Retinal pigment epithelial cell (primary cell): Measurements from ENCODE around the gene AOPEP.
A peak's percentile ranks its signal among the peaks of the same experiment; 100 is the strongest.
"Not testable (repeated sequence)": the region's sequence is repeated elsewhere in the genome, so short reads cannot be mapped to it uniquely, and the experiment has no call there.

Experiments
- DNase-seq: peaks from one replicate; pipeline ENCODE4 v3.0.0-alpha.2; 2010; ENCODE audit warnings: low read depth
- H3K4me3 ChIP-seq: 2 replicates; pipeline ENCODE4 v1.5.1; 2011; ENCODE audit warnings: mild to moderate bottlenecking, low read length, control low read depth, moderate library complexity
- TF ChIP-seq, protein P1 (sequence below): conservative IDR thresholded peaks from 2 replicates; pipeline ENCODE4 v1.5.1; 2011; ENCODE audit warnings: low read depth, low read length, control low read depth, inconsistent platforms

Gene AOPEP

DNA sequence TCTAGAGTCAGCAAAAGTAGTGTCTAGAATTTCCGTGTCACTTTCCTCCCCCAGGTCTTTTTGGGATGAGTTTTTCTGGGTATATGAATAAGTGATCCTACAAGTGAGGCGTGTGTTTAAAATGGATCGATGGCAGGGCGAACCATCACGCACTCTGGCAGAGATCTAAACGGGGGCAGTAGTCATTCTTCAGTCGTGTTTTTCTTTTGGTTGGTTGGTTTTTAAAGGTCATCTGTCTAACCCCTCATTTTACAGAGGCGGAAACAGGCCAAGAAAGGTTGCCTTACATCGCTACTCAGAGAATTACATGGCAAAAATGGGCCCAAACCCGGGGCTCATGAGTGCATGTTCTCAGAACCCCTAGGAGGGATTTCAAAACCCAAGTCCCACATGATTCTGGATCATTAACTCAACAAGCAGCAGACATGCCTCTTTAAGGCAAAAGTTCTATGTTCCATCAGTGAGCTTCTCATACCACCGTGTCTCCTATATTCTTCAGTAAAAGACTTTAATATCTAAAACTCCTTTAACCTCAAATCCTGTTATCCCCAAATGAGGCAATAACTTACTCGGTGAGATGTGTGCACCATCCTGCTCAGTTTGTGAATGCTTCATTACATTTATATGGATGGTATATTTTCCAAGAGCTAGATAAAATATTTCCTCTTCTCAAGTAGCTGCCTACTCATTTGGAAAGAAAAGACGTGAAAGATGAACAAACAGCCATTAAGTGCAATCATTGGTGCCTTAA, 145.8 kb downstream of the AOPEP start:
- DNase-seq, result no peak
- no peak overlapping the region for H3K4me3 ChIP-seq
- TF ChIP-seq, protein P1, sequence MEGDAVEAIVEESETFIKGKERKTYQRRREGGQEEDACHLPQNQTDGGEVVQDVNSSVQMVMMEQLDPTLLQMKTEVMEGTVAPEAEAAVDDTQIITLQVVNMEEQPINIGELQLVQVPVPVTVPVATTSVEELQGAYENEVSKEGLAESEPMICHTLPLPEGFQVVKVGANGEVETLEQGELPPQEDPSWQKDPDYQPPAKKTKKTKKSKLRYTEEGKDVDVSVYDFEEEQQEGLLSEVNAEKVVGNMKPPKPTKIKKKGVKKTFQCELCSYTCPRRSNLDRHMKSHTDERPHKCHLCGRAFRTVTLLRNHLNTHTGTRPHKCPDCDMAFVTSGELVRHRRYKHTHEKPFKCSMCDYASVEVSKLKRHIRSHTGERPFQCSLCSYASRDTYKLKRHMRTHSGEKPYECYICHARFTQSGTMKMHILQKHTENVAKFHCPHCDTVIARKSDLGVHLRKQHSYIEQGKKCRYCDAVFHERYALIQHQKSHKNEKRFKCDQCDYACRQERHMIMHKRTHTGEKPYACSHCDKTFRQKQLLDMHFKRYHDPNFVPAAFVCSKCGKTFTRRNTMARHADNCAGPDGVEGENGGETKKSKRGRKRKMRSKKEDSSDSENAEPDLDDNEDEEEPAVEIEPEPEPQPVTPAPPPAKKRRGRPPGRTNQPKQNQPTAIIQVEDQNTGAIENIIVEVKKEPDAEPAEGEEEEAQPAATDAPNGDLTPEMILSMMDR, result no peak

DNA sequence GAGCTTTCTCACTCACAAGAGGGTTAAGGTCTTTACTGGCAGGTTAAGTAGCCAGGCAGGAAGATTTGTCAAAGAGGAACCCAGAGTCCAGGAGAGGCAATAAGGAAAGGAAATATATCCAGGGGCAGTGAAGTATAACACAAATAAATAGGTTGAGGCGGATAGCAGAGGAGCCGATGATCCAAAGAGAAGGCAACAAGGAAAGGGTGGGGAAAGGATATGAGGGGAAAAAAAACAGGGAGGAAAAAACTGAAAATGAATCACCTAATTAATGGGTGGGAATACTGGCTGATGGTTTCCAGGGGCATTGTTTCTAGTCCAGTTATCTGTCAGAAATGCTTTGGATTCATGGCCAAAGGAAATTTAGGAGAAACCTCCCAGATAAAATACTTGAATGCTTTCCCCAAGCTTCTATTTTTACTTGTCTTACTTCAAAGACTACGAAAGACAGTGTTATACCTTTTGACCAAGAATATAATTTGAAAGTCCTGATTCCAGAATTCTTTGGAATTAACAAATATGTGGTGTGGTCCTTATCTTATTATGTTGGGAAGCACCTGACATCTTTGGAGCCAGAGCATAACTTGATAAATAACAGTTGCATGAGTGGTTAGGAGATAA, 146.5 kb downstream of the AOPEP start:
- no peak for DNase-seq
- TF ChIP-seq, protein P1, result no peak
- H3K4me3 ChIP-seq, result no peak overlapping the region

DNA sequence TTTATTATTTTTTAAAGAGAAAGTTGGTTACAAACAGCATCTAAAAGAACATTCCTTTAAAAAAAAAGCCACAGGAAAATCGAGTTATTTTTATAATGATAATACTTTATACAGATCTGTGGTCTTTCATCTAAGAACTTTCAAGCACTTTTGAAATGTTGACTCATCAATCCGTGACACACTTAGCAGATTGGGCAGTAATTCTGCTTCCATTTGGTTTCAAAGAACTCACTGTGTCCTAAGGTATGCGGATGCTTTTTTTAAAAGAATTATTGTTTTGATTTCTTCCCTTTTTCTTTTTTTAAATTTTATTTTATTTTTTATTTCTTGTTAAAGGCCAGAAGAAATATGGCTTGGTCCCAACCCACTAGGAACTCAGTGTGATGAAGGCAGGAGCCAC, 147.8 kb downstream of the AOPEP start:
- no peak overlapping the region for H3K4me3 ChIP-seq
- DNase-seq, result peak; percentile 63
- TF ChIP-seq, protein P1, result no peak

DNA sequence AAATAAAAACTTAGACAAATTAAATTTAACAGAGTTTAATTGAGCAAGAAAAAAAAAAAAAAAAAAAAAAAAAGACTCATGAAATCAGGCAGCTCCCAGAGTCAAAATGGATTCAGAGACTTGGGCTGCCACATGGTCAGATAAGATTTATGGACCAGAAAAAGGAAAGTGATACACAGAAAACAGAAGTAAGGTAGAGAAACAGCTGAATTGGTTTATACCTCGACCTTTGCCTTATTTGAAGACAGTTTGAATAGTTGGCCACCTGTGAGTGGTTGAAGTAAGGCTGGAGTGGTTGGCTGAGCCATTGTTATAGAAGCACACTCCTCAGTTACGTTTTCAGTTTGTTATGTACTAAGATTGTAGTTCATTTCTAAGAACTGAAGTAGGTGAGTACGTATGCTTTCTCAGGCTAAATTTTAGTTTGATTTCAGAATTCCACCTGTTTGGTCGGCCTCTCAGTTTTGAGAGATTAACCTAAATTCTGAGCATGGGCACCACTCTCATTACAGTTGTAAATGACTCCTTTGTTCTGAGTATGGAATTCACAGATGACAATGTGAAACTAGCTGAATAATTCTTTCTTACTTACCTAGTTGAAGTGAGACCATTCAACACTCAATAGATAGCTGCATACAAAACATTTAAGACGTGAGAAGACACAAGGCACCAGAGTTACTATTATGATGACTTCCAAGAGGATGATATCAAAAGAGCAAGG, 149.0 kb downstream of the AOPEP start:
- TF ChIP-seq, protein P1, result no peak
- DNase-seq, result no peak
- H3K4me3 ChIP-seq, result no peak overlapping the region

DNA sequence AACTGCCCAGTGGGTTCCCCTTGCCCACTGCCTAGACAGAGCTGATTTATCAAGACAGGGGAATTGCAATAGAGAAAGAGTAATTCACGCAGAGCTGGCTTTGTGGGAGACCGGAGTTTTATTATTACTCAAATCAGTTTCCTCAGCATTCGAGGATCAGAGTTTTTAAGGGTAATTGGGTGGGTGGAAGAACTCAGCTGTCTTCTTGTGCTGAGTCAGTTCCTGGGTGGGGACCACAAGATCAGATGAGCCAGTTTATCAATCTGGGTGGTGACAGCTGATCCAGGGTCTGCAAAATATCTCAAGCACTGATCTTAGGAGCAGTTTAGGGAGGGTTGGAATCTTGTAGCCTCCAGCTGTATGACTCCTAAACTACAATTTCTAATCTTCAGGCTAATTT, 152.3 kb downstream of the AOPEP start:
- not testable (repeated sequence) for H3K4me3 ChIP-seq, DNase-seq

DNA sequence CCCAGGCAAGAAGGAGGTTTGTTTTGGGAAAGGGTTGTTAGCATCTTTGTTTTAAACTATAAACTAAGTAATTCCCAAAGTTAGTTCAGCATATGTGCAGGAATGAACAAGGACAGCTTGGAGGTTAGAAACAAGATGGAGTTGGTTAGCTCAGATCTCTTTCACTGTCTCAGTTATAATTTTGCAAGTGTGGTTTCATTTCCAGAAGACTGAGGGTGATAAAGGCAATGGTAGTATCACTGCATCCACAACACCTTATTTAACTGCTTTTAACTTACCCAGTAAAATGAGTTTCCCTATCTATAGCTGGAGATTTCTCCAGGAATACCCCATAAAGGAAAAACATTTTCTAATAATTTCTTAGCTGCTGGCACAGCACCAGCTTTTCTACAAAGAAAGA, 152.7 kb downstream of the AOPEP start:
- no peak for DNase-seq
- H3K4me3 ChIP-seq, result no peak overlapping the region
- TF ChIP-seq, protein P1, result no peak

DNA sequence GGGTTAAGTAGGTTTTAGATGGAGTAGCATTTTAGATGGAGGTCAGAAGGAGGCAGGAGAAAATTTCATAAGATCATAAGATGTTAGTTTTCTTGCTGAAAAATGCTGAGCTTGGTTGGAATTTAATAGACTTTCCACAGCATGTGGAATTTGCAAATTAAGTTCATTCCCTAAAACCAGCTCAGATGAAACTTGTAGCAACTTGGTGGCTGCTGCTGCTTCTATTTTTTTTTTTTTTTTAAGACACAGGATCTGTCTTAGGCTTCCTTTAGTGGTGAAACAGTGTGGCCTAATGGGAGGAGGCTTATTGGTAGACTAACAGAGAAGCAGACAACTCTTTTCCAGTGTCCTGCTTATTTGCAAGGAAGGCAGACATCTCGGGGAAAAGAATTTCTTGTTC, 154.5 kb downstream of the AOPEP start:
- no peak for DNase-seq
- no peak overlapping the region for H3K4me3 ChIP-seq

More for the DNA sequence above, 154.5 kb downstream of the AOPEP start:
- TF ChIP-seq, protein P1, result no peak
